Measurements from ENCODE around the gene RAB1A. TPM values are rescaled to one million over a fixed set of nuclear protein-coding genes. Genes with fewer than 3 reads are reported as not detected.

Gene RAB1A
- total and polyA plus RNA-seq, 2 donors (not counting 1 experiment from before 2014, with no cell fraction given) = 26.6 to 42.2 TPM

DNA sequence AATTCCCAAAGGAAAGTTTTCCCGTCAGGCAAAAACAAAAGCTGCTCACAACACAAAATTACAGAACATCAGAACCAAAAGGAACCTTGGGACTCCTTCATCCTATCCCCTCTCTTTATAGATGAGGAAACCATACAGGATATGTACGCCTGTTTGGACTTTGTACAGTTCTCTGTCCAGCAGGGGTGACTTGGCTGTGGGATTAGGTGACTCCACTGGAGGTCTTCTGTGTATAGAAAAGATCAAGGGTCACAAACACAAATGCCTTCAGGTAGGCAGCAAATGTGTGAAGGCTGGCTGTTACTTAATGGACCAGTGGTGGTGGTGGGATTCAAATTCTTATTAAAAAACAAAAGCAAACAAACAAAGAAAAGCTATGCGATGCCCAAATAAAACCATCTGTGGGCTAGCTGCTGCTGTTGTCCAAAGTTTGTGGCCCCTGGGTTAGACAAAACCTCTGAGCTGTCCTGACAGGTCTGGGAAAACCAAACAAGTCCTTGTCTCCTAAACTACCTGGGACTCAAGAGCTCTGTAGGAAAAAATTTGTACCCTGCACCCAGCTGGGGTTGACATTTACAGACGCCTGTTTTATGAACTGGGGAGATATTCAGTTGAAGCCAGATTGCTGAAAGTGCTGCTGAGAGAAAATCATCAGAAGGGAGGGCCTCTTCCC, 75.0 kb downstream of the RAB1A start:
- Histone ChIP-seq H3K27ac (ENCODE audit: low read length in 2 of 2) (peak overlapping the region; percentile 78 to 88), H3K4me3 (ENCODE audit: control extremely low read depth in 1 of 5, extremely low read depth in 1 of 5, insufficient read depth in 1 of 5, low read depth in 2 of 5, low read length in 4 of 5) (peak overlapping the region; percentile 71 to 81 (median 79)), H3K4me2 (replicated peaks; ENCODE audit: low read depth, low read length, poor library complexity, severe bottlenecking) (peak overlapping the region; percentile 84), H4K20me1 (ENCODE audit: control insufficient read depth, insufficient read depth, low read length, poor library complexity, severe bottlenecking) (no peaks in the 10 kb centered on the region), H2AFZ (ENCODE audit: insufficient read depth, low read depth, low read length, poor library complexity, severe bottlenecking) (peak overlapping the region; percentile 91), H3K79me2 (ENCODE audit: control insufficient read depth, insufficient read depth, low read length) (peaks cover 77% of the 10 kb centered on the region), H3K9ac (ENCODE audit: low read length) (peak overlapping the region; percentile 83), H3K36me3 (replicated peaks in 1 of 2; ENCODE audit: control extremely low read depth in 1 of 2, control insufficient read depth in 1 of 2, extremely low read depth in 1 of 2, insufficient read depth in 2 of 2, low read length in 1 of 2) (no peaks in the 10 kb centered on the region), H3K9me3 (ENCODE audit: control extremely low read depth in 1 of 3, control insufficient read depth in 2 of 3, insufficient read depth in 1 of 3, low read length in 2 of 3) (peaks cover 0 to 3% (median 0%) of the 10 kb centered on the region in 3 donors), H3K27me3 (replicated peaks in 1 of 4; ENCODE audit: control extremely low read depth in 1 of 4, control insufficient read depth in 3 of 4, insufficient read depth in 4 of 4, low read length in 3 of 4) (no peaks in the 10 kb centered on the region), H3K4me1 (ENCODE audit: control insufficient read depth in 2 of 2, insufficient read depth in 2 of 2, low read length in 2 of 2) (peaks cover 47 to 48% of the 10 kb centered on the region in 2 donors)
- H3K27me3 Mint-ChIP-seq = no peaks in the 10 kb centered on the region
- TF ChIP-seq EZH2 (IDR thresholded peaks at IDR 0.05; ENCODE audit: borderline replicate concordance, insufficient read depth, low read depth, low read length, poor library complexity, severe bottlenecking) = no peak
- TF ChIP-seq, protein P1, sequence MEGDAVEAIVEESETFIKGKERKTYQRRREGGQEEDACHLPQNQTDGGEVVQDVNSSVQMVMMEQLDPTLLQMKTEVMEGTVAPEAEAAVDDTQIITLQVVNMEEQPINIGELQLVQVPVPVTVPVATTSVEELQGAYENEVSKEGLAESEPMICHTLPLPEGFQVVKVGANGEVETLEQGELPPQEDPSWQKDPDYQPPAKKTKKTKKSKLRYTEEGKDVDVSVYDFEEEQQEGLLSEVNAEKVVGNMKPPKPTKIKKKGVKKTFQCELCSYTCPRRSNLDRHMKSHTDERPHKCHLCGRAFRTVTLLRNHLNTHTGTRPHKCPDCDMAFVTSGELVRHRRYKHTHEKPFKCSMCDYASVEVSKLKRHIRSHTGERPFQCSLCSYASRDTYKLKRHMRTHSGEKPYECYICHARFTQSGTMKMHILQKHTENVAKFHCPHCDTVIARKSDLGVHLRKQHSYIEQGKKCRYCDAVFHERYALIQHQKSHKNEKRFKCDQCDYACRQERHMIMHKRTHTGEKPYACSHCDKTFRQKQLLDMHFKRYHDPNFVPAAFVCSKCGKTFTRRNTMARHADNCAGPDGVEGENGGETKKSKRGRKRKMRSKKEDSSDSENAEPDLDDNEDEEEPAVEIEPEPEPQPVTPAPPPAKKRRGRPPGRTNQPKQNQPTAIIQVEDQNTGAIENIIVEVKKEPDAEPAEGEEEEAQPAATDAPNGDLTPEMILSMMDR (IDR thresholded peaks at IDR 0.05) = no peak
- H3K27ac Mint-ChIP-seq = peak overlapping the region; percentile 99
- DNase-seq = no peak
- H3K9me3 Mint-ChIP-seq (ENCODE audit: insufficient read depth) = no peaks in the 10 kb centered on the region
- H3K4me3 Mint-ChIP-seq = peak overlapping the region; percentile 100
- WGBS (ENCODE audit: insufficient coverage) = 61% methylated on average over 2 of the region's 4 CpGs
- no peak for ATAC-seq (ENCODE audit: low read depth)
- H3K4me1 Mint-ChIP-seq = peaks cover 72% of the 10 kb centered on the region
- intact Hi-C loops (cut with micrococcal nuclease) = loop anchor here (2.0 to 10.0 kb wide), 3 partner anchors 66 to 910 kb away; partner anchors contain the start of genes PELI1, SERTAD2 and SLC1A4
- ChIA-PET CTCF (interaction anchor here (0.6 to 5.8 kb wide), 17 partner anchors 10 to 519 kb away, joined by 3 to 51 read pairs (median 4); partner anchors contain the start of genes RAB1A and SLC1A4), POLR2A (interaction anchor here (1.0 to 3.4 kb wide), 11 partner anchors 10 to 1213 kb away, joined by 3 to 21 read pairs (median 6); partner anchors contain the start of genes ACTR2, RAB1A and UGP2)
